GM13977 (cell line): ENCODE data around the gene GMIP.

Experiments used
- DNase-seq: peaks from one replicate; pipeline ENCODE4 v3.0.0; 2012; ENCODE audit warnings: low spot score
- in situ Hi-C: fragments of 300-500 bp; cut with MboI; formaldehyde crosslinking; loops from one replicate; pipeline ENCODE4 v1.12.0; 2022; ENCODE audit warnings: low sequenced_read_pairs, low pct_unique_long_range_greater_than_20kb, mixed read lengths, inconsistent platforms; ENCODE audit not compliant: unreplicated experiment
- TF ChIP-seq, protein P1 (sequence below): IDR thresholded peaks from 2 replicates; pipeline ENCODE4 v1.5.1; 2012; ENCODE audit warnings: mild to moderate bottlenecking, control low read depth; ENCODE audit not compliant: insufficient read depth; ENCODE audit errors: extremely low read depth, missing control alignments

Gene GMIP

GRCh38 chr19:19582471-19582870, 61.0 kb downstream of the GMIP start:
- DNase-seq: no peak
- TF ChIP-seq, protein P1, sequence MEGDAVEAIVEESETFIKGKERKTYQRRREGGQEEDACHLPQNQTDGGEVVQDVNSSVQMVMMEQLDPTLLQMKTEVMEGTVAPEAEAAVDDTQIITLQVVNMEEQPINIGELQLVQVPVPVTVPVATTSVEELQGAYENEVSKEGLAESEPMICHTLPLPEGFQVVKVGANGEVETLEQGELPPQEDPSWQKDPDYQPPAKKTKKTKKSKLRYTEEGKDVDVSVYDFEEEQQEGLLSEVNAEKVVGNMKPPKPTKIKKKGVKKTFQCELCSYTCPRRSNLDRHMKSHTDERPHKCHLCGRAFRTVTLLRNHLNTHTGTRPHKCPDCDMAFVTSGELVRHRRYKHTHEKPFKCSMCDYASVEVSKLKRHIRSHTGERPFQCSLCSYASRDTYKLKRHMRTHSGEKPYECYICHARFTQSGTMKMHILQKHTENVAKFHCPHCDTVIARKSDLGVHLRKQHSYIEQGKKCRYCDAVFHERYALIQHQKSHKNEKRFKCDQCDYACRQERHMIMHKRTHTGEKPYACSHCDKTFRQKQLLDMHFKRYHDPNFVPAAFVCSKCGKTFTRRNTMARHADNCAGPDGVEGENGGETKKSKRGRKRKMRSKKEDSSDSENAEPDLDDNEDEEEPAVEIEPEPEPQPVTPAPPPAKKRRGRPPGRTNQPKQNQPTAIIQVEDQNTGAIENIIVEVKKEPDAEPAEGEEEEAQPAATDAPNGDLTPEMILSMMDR: no peak
- in situ Hi-C loops: no loop called here

GRCh38 chr19:19581391-19581790, 62.1 kb downstream of the GMIP start:
- TF ChIP-seq, protein P1: no peak
- in situ Hi-C loops: no loop called here
- DNase-seq: no peak

GRCh38 chr19:19580418-19580817, 63.0 kb downstream of the GMIP start:
- TF ChIP-seq, protein P1: no peak
- no peak for DNase-seq
- in situ Hi-C loops: no loop called here

- TF ChIP-seq, protein P1: no peak
- no peak for DNase-seq
- in situ Hi-C loops: no loop called here
Observed at GRCh38 chr19:19579533-19580361, 63.7 kb downstream of the GMIP start.
